Esophagus squamous epithelium (tissue), 5 donors: Measurements from ENCODE around the gene PITX2. TPM values are rescaled to one million over a fixed set of nuclear protein-coding genes. Genes with fewer than 3 reads are reported as not detected.
A peak's percentile ranks its signal among the peaks of the same experiment; 100 is the strongest.

Experiments
- DNase-seq: peaks from one replicate; lab custom pipeline; 2025; lab: John Stamatoyannopoulos, UW
- H3K27ac ChIP-seq, 4 donors: fragments of 200-600 bp; sonication (generic); one replicate each; pipeline ENCODE4 v1.5.1; 2016 to 2019; ENCODE audit warnings: mild to moderate bottlenecking in 1 of 4
- H3K27me3 ChIP-seq, 4 donors: fragments of 200-600 bp; sonication (generic); 1 replicate in 3 of 4; 2 replicates in 1 of 4; pipeline versions ENCODE4 v1.5.1 to v1.6.0; 2017 to 2021; ENCODE audit warnings: antibody characterized with exemption in 1 of 4
- H3K36me3 ChIP-seq, 3 donors: fragments of 200-600 bp; sonication (generic); one replicate each; pipeline ENCODE4 v1.5.1; 2016 to 2019
- H3K4me1 ChIP-seq, 3 donors: fragments of 200-600 bp; sonication (generic); one replicate each; pipeline ENCODE4 v1.5.1; 2017 to 2019
- H3K4me3 ChIP-seq, 4 donors: fragments of 200-600 bp; sonication (generic); 1 replicate in 3 of 4; 2 replicates in 1 of 4; pipeline ENCODE4 v1.5.1; 2016 to 2019; ENCODE audit warnings: mild to moderate bottlenecking in 2 of 4, moderate library complexity in 1 of 4
- H3K9me3 ChIP-seq, 3 donors: fragments of 200-600 bp; sonication (generic); one replicate each; pipeline ENCODE4 v1.5.1; 2016 to 2019
- POLR2A ChIP-seq, 4 donors: fragments of 450-650 bp; IDR thresholded peaks; one replicate each; pipeline ENCODE4 v1.6.1; 2017; ENCODE audit warnings: antibody characterized with exemption in 4 of 4, mild to moderate bottlenecking in 4 of 4, moderate library complexity in 3 of 4
- WGBS, 2 donors: methylation state at CpG; one replicate each; pipeline ENCODE4 v1.1.5; 2018; 5-methylcytosine and 5-hydroxymethylcytosine counted together
- intact Hi-C: fragments of 100-400 bp; cut with DNase I; formaldehyde crosslinking; loops from one replicate; pipeline ENCODE4 v1.15.0; 2022
- total RNA-seq, 4 donors: library from RNA; depleted of rRNA; stranded (reverse); fragments of >200 nt; gene quantifications; one replicate each; pipeline ENCODE4 v1.1.0, GENCODE V29; 2016
- TF ChIP-seq, protein P1 (sequence below), 6 experiments: fragments of 450-650 bp in 4 of 6; fragments of 200-600 bp in 2 of 6; sonication (generic) in 2 of 6; IDR thresholded peaks; one replicate each; pipeline ENCODE4 v1.5.1; 2016 to 2019; ENCODE audit warnings: antibody characterized with exemption in 6 of 6, mild to moderate bottlenecking in 4 of 6, moderate library complexity in 4 of 6
- donor health status: DM: yes; HTN: yes; CAD: no.

The PITX2 gene
- total RNA-seq, 4 donors from 2014 or later: 0.66 to 4.8 (median 1.5) TPM; not detected in 1

DNA sequence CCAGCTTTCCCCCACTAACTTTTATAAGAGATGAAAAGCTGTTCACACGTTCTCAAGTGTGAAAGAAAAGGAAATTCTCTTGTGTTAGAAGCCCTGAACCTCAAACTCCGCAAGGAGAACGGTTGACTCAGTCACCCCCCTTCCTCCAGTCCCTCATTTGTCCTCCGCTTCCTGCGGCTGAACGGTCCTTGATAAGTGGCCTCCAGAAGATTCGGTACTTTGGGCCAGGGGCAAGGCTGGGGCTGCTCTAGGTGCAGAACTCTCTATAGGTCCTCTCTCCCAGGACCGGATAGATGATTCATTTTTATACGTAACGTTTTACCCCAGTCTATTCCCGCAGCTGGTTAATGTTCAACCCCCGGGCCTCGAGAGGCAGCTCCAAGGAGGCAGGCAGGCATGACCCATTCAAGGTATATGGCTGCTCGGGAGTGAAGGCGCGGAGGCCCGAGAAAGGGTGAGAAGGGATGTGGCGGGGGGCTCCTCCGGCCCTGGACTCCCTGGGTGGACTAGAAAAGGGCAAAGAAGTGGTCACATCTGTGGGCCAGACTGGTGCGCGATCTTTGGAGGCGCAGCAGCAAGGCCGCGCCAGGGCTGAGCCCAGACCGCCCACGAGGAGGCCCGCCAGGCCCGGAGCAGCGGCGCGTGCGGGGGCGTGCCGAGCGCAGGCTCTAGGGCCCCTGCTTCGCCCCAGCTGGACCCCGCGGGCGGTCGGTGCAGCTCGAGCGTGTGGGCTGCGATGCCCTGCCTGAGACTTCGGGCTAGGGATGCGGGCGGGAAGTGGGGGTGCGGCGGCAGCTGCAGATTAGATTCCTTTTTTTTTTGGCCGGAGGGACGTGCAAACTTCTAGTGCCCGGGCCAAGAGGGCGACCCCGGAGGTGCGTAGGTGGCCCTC is 11.7 kb downstream of the PITX2 start:
- peaks cover 0 to 28% (median 3%) of the 10 kb centered on the region in 3 donors for H3K4me1 ChIP-seq
- peaks cover 9 to 92% (median 25%) of the 10 kb centered on the region in 4 donors for H3K27me3 ChIP-seq
- WGBS, 2 donors: 27 to 31% methylated on average over 22 to 31 of the region's 54 CpGs
- TF ChIP-seq, protein P1, sequence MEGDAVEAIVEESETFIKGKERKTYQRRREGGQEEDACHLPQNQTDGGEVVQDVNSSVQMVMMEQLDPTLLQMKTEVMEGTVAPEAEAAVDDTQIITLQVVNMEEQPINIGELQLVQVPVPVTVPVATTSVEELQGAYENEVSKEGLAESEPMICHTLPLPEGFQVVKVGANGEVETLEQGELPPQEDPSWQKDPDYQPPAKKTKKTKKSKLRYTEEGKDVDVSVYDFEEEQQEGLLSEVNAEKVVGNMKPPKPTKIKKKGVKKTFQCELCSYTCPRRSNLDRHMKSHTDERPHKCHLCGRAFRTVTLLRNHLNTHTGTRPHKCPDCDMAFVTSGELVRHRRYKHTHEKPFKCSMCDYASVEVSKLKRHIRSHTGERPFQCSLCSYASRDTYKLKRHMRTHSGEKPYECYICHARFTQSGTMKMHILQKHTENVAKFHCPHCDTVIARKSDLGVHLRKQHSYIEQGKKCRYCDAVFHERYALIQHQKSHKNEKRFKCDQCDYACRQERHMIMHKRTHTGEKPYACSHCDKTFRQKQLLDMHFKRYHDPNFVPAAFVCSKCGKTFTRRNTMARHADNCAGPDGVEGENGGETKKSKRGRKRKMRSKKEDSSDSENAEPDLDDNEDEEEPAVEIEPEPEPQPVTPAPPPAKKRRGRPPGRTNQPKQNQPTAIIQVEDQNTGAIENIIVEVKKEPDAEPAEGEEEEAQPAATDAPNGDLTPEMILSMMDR (IDR thresholded peaks at IDR 0.05): no peak
- TF ChIP-seq POLR2A (IDR thresholded peaks at IDR 0.05): no peak
- no peaks in the 10 kb centered on the region for H3K9me3 ChIP-seq
- peak overlapping the region in 2 of 4 donors; percentile 28 to 54 for H3K4me3 ChIP-seq
- no peak for DNase-seq
- intact Hi-C loops: no loop called here
- no peak overlapping the region for H3K27ac ChIP-seq
- no peaks in the 10 kb centered on the region for H3K36me3 ChIP-seq

DNA sequence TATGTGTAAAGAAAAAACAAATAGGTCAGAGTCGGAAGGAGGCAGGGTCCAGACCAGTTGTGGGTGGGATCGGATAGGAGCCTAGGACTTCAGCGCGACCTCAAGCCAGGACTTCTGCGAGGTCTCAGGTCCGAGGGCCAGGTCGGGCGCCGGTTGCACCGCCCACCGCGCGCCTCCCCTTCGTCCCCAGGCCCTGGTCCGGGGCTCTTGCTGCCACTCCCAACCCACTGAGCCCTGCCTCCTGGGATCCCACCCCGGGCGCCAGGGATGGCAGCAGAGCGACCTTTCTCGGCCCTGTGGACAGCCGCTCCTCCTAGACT is 12.3 kb downstream of the PITX2 start:
- no peak for TF ChIP-seq POLR2A (IDR thresholded peaks at IDR 0.05)
- TF ChIP-seq, protein P1 (IDR thresholded peaks at IDR 0.05): no peak
- no peaks in the 10 kb centered on the region for H3K9me3 ChIP-seq
- peaks cover 6 to 86% (median 21%) of the 10 kb centered on the region in 4 donors for H3K27me3 ChIP-seq
- WGBS, 2 donors: 67% methylated on average over 7 of the region's 20 CpGs; no CpG with 5 or more reads in 1 of the 2 donors
- no peak overlapping the region for H3K27ac ChIP-seq
- peaks cover 0 to 22% (median 3%) of the 10 kb centered on the region in 3 donors for H3K4me1 ChIP-seq
- no peak for DNase-seq
- intact Hi-C loops: no loop called here
- H3K36me3 ChIP-seq: no peaks in the 10 kb centered on the region
- no peak overlapping the region for H3K4me3 ChIP-seq

DNA sequence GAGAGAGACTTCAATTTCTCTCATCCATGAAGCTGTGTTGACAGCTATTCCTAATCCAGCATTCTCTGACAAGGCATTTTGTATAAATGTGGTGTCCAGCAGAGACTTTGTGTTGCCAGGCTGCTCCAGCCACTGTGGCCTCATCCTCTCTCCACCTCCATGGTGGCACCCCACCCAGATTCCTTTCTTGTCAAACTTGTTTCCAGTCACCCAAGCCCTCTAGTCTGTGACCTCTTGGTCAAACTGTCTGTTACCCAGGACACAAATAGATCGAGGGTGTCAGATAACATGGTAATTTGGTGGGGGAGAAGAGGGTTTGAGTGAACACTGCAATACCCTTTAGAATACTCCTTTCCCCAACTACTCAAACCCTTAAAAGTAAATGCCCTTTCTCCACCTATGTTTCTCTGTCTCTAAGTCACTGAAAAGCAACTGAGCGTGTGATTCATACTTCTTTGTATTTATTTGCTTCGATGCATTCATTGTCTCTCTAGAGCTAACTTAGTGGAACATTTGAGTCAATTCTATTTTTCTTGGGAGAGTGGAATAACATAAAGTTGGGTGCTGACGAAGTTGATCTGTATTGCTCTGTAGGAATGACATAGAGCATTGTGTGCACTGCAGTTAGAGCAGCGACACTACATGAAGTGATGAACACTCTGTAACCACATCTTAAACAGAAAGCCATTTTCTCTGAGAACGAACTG is 13.7 kb downstream of the PITX2 start:
- no peaks in the 10 kb centered on the region for H3K9me3 ChIP-seq
- H3K27me3 ChIP-seq: peaks cover 5 to 76% (median 16%) of the 10 kb centered on the region in 4 donors
- H3K4me3 ChIP-seq: no peak overlapping the region
- H3K4me1 ChIP-seq: peaks cover 0 to 20% (median 3%) of the 10 kb centered on the region in 3 donors
- intact Hi-C loops: no loop called here
- no peak for TF ChIP-seq POLR2A (IDR thresholded peaks at IDR 0.05)
- TF ChIP-seq, protein P1 (IDR thresholded peaks at IDR 0.05): no peak
- 27 to 30% methylated on average over 6 of the region's 6 CpGs for WGBS, 2 donors
- H3K27ac ChIP-seq: no peak overlapping the region
- no peak for DNase-seq
- H3K36me3 ChIP-seq: no peaks in the 10 kb centered on the region

DNA sequence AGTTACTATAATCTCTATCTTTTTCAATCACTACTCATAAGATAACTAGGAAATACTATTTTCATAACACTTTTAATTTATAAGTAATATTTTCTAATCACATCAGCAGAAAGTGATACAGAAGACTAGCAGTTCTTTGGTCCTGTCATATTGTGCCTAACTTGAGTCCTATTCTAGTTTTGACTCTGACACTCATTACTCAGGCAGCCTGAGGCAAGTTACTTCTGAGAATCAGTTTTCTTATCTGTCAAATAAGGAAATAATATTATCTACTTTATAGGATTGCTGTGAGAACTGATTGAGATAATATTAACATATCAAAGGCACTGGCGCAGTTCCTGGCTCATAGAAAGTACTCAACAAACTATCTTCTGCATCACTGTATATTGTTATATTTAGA is 17.8 kb downstream of the PITX2 start:
- Histone ChIP-seq H3K9me3 (no peaks in the 10 kb centered on the region), H3K27me3 (peaks cover 0 to 50% (median under 1%) of the 10 kb centered on the region in 4 donors), H3K4me3 (no peak overlapping the region), H3K4me1 (peaks cover 0 to 4% (median 0%) of the 10 kb centered on the region in 3 donors), H3K27ac (no peak overlapping the region), H3K36me3 (no peaks in the 10 kb centered on the region)
- TF ChIP-seq, protein P1 (IDR thresholded peaks at IDR 0.05): no peak
- no peak for TF ChIP-seq POLR2A (IDR thresholded peaks at IDR 0.05)
- WGBS, 2 donors: 73 to 88% methylated on average over 1 of the region's 1 CpG
- intact Hi-C loops: no loop called here
- DNase-seq: no peak

DNA sequence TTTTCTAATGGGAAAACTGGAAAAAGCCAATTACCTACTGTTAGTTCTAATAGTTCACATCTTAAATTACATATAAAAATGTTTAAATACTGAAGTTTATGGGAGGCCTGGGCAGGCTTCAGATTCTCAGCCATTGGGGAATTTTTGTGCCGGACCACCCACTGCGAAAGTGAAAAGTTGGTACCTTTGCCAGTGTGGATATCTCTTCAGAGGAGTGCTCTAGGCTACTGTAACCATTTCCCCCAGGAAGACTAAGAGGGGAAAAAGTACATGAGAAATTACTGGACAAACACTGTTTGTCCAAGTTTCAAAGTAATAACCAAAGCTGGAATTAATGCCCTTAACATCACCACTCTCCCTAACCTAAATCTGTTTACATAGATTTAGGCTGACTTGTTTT is 20.8 kb downstream of the PITX2 start:
- no peak for DNase-seq
- peaks cover 0 to 7% (median 0%) of the 10 kb centered on the region in 3 donors for H3K9me3 ChIP-seq
- intact Hi-C loops: no loop called here
- H3K4me1 ChIP-seq: no peaks in the 10 kb centered on the region
- H3K27me3 ChIP-seq: peaks cover 0 to 26% (median 0%) of the 10 kb centered on the region in 4 donors
- H3K4me3 ChIP-seq: no peak overlapping the region
- no peaks in the 10 kb centered on the region for H3K36me3 ChIP-seq
- 88 to 97% methylated on average over 2 of the region's 2 CpGs for WGBS, 2 donors
- no peak overlapping the region for H3K27ac ChIP-seq
- no peak for TF ChIP-seq POLR2A (IDR thresholded peaks at IDR 0.05)
- TF ChIP-seq, protein P1 (IDR thresholded peaks at IDR 0.05): no peak
